ENCODE measurements around the gene MAPK8IP1. TPM values are rescaled to one million over a fixed set of nuclear protein-coding genes. Genes with fewer than 3 reads are reported as not detected.
A peak's percentile ranks its signal among the peaks of the same experiment; 100 is the strongest.

Gene MAPK8IP1
- total RNA-seq, 2 donors from 2014 or later = 0.23 to 0.57 TPM

- H3K9me3 Mint-ChIP-seq = no peaks in the 10 kb centered on the region
- no peaks in the 10 kb centered on the region for H3K36me3 Mint-ChIP-seq
- ATAC-seq (no peak), DNase-seq (ENCODE audit: low spot score in 2 of 2) (no peak)
- peak overlapping the region in 1 of 2 donors; percentile 22 for H3K27ac Mint-ChIP-seq
These were observed 40.5 kb downstream of the MAPK8IP1 start for GRCh38 chr11:45926001-45926401.

DNA sequence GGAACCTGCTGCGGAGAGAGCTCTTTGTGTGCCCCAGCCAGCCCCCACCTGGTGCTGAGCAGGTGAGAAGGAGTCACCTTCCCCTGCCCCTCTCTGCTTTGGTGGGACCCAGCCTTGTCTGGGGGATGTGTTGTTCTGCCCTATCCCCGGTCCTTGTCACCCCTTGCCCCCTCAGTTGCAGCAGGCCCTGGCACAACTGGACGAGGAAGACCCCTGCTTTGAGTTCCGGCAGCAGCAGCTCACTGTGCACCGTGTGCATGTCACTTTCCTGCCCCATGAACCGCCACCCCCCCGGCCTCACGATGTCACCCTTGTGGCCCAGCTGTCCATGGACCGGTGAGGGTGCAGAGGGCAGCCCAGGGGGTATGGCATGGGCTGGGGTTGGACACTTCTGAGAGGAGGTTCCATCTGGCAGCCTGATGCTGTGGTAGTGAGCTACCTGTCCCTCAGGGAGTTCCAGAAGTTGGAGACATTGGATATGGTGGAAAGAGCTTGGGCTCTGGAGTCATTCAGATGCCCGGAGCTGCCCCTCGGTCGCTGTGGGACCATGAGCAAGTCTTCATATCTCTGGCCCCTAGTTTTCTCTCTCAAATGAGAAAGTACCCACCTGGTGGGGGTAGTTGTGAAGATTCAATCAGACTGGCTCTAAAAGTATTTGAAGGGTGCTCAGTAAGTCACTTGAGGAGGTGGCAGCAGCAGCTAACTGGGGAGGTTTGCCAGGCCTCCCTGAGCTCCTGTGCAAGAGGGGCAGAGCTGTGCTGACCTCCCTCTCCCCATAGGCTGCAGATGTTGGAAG is 41.3 kb downstream of the MAPK8IP1 start:
- Mint-ChIP-seq H3K27ac (peak overlapping the region in 1 of 2 donors; percentile 50), H3K9me3 (no peaks in the 10 kb centered on the region), H3K36me3 (no peaks in the 10 kb centered on the region)
- DNase-seq (ENCODE audit: low spot score in 2 of 2) = no peak
- ATAC-seq = no peak

DNA sequence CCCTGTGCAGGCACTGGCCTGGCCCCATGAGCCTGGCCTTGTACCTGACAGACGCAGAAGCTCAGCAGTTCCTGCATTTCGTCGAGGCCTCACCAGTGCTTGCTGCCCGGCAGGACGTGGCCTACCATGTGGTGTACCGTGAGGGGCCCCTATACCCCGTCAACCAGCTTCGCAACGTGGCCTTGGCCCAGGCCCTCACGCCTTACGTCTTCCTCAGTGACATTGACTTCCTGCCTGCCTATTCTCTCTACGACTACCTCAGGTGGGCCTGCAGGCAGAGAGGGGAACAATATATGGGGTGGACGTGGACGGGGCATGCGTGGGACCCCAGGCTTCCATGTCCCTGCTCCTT is 41.9 kb downstream of the MAPK8IP1 start:
- H3K9me3 Mint-ChIP-seq = no peaks in the 10 kb centered on the region
- DNase-seq (ENCODE audit: low spot score in 2 of 2) = no peak
- no peak overlapping the region for H3K27ac Mint-ChIP-seq
- no peaks in the 10 kb centered on the region for H3K36me3 Mint-ChIP-seq
- ATAC-seq = no peak

GRCh38 chr11:45927684-45928413 is 42.4 kb downstream of the MAPK8IP1 start:
- Mint-ChIP-seq H3K27ac (no peak overlapping the region), H3K9me3 (no peaks in the 10 kb centered on the region), H3K36me3 (no peaks in the 10 kb centered on the region)
- DNase-seq (ENCODE audit: low spot score in 2 of 2) (no peak), ATAC-seq (no peak)

DNA sequence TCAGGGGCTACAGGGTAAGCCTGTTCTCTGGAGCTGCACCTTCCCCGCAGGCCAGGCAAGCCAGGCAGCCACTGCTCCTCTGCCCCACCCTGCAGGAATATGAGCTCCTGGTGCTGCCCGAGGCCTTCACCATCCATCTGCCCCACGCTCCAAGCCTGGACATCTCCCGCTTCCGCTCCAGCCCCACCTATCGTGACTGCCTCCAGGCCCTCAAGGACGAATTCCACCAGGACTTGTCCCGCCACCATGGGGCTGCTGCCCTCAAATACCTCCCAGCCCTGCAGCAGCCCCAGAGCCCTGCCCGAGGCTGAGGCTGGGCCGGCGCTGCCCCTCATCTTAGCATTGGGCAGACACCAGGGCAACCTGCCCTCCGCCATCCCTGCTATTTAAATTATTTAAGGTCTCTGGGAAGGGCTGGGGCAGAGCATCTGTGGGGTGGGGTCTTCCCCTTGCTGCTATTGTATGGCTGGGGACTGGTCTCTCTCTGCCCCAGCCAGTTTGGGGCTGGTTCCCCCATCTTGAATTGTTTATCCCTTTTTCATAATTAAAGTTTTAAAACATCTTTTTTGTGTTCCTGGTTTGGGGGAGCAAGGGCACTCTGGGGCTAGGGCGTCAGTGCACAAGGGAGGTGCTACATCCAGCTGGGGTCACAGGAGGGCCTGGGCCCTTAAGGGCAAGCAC is 43.2 kb downstream of the MAPK8IP1 start:
- H3K36me3 Mint-ChIP-seq = no peaks in the 10 kb centered on the region
- no peak for ATAC-seq
- H3K27ac Mint-ChIP-seq = no peak overlapping the region
- no peak for DNase-seq (ENCODE audit: low spot score in 2 of 2)
- no peaks in the 10 kb centered on the region for H3K9me3 Mint-ChIP-seq

DNA sequence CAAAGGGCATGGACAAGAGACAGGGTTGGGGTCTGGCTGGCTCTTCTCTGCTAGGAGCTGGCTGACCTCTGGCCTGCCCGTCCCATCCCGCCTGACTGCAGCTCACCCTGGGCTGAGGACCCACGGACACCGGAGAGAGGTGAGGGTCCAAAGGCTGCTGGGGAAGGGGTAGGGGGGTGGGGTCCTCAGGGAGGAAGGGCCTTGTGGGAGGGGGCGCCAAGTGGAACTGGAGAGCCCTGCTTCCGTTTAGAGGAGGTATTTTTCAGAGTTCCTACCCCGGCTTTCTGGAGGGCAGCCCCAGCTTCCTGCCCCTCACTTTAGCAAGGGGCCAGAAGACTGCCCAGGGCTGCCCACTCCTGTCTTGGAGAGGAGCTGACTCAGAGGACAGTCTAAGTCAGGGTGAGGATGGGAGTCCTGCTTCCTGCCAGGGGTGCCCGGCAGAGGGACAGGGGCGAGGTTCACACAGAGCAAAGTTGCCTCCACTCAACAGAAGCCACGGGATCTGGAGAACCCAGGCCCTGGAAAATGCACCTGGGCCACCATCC is 44.1 kb downstream of the MAPK8IP1 start:
- peak overlapping the region; percentile 81 to 89 for H3K27ac Mint-ChIP-seq
- DNase-seq (ENCODE audit: low spot score in 2 of 2) (no peak), ATAC-seq (peak; percentile 8 to 34)
- H3K36me3 Mint-ChIP-seq = no peaks in the 10 kb centered on the region
- H3K9me3 Mint-ChIP-seq = no peaks in the 10 kb centered on the region

- Mint-ChIP-seq H3K9me3 (no peaks in the 10 kb centered on the region), H3K36me3 (no peaks in the 10 kb centered on the region), H3K27ac (peak overlapping the region; percentile 81 to 89)
- ATAC-seq = peak; percentile 40 to 57
- no peak for DNase-seq (ENCODE audit: low spot score in 2 of 2)
These were observed 44.8 kb downstream of the MAPK8IP1 start for GRCh38 chr11:45930031-45930794.

DNA sequence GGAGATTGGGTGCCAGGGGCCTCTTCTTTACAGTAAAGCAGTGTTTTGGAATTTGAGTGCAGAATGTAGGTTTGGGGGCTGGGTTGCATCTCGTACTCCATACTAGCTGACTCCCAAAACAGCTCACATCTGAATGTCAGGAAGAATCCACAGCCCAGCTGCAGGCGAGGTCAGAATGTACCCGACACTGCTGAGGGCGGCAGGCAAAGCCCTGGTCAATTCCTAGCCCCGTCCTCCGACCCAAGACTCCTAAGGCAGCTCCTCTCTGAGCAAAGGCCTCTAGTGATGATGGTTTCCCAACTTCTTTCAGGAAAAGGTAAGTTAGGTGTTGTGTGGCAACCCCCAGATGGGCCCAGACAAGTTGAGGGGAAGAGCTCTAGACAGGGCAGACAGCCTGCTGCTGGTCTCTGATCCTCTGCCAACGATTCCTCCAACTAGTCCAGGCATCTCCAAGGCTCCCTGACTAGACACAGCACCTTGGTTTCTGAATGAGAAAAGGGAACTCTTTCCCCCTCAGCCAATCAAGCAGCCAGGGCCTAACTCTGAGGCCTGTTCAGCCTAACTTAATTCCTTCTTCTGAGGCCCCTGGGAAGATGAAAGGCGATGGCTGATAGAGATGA is 45.6 kb downstream of the MAPK8IP1 start:
- H3K9me3 Mint-ChIP-seq = no peaks in the 10 kb centered on the region
- no peak for DNase-seq (ENCODE audit: low spot score in 2 of 2)

GRCh38 chr11:45931739-45932138 is 46.3 kb downstream of the MAPK8IP1 start:
- no peak for DNase-seq (ENCODE audit: low spot score in 2 of 2)
- Mint-ChIP-seq H3K9me3 (no peaks in the 10 kb centered on the region), H3K27ac (peak overlapping the region; percentile 81), H3K36me3 (no peaks in the 10 kb centered on the region)
- no peak for ATAC-seq

More for the DNA sequence above, 45.6 kb downstream of the MAPK8IP1 start:
- no peaks in the 10 kb centered on the region for H3K36me3 Mint-ChIP-seq
- ATAC-seq = no peak
- H3K27ac Mint-ChIP-seq = peak overlapping the region; percentile 81

GRCh38 chr11:45932217-45932616 is 46.8 kb downstream of the MAPK8IP1 start:
- DNase-seq (ENCODE audit: low spot score in 2 of 2) (no peak), ATAC-seq (no peak)
- Mint-ChIP-seq H3K9me3 (no peaks in the 10 kb centered on the region), H3K36me3 (no peaks in the 10 kb centered on the region), H3K27ac (peak overlapping the region in 1 of 2 donors; percentile 81)

DNA sequence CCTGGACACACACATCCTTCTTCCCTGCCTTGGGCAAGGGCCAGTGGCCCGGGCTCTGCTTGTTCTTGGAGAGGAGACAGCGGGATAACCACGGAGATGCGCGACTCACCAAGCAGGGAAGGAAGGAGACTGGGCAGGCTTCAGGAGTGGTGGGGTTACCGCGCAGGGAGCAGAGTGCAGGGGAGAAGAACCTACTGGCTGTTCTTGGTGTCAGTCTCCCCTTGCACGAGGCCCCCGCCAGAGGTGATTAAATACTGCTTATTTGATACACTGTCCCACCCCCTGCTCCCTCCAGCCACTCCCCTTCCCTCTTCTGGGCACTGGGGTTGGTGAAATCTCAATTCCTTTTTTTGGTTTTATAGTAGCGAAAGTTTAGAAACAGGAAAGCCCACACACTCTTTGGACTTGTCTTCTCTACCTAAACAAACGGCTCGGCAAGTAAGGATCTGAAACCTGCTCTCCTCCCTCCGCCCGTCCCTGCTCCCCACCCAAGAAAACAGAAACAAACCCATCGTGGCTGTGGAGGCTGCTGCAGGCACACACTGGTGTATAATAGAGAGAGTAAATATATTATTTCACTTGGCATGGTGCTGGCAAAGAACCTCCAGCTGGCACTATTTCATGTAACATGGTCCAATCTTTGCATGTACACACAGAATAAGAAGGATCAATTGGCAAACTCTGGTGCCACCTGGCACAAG is 47.8 kb downstream of the MAPK8IP1 start:
- Mint-ChIP-seq H3K27ac (peak overlapping the region in 1 of 2 donors; percentile 53), H3K9me3 (no peaks in the 10 kb centered on the region), H3K36me3 (no peaks in the 10 kb centered on the region)
- no peak for ATAC-seq
- DNase-seq (ENCODE audit: low spot score in 2 of 2) = no peak

DNA sequence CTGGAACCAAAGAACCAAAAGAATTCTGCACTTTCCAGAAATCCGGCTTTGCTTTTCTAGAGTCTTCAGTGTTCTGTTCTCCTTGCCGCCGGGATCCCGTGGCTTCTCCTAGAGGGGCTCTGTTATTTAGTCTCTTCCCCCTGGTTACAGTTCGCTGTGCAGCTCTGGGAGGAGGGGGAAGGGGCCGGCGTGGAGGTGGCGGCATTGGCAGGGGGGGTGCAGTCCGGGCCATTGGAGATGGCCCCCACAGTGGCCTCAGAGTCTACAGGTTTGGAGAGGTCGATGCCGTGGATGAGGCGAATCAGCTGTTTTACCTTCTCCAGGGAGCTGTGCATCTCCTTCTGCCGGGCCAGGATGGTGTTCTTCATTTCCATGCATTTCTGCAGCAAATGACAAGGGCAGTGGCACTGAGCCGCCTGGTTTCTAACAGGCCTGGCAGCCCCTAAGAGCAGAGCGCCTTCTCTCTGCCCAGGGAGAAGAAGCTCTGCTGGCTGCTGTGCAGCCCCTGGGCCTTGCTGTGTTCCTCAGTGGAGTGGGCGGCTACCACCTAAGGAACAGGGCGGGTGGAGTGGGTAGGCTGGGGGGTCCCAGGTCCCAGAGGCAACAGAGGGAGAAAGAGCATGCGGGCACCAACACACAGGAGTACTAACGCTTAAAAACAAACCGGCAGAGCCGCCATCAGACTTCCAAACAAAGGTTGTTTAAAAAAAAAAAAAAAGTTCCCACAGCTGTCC is 48.6 kb downstream of the MAPK8IP1 start:
- no peaks in the 10 kb centered on the region for H3K9me3 Mint-ChIP-seq
- H3K36me3 Mint-ChIP-seq = no peaks in the 10 kb centered on the region
- DNase-seq (ENCODE audit: low spot score in 2 of 2) (no peak), ATAC-seq (no peak)
- H3K27ac Mint-ChIP-seq = no peak overlapping the region

DNA sequence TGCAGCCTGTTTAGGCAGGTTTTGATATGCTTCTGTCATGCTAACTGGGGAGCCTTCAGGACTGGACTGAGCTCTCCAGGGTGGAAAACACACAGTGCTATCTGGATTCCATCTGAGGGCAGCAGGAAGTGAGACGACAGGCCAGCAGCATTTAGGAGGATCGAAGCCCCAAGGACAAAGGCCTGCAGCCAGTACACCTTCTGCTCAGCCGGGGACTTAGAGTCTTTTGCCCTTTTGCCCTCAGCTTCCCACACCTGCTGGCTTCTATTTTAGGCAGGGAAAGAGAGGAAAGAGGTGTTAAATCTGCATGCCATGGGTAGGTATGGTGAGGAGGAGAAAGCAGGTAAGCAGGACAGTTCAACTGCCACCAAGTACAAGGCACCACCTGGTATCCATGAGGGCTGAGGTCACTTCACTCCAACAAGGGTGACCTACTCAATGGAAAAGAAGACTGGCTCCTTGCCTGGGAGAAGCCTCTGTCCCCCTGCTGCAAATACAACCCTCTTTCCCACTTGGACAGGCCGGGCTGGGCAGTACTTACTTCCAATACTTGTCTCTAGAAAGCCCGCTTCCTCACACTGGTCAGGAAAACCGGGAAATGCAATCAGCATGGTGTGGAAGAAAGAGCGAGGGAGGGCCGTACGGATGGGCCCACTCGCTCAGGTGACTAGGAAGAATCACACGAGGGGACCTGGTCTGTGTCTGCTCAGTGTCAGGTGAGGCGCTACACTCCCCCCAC is 49.3 kb downstream of the MAPK8IP1 start:
- DNase-seq (ENCODE audit: low spot score in 2 of 2) (no peak), ATAC-seq (no peak)
- no peak overlapping the region for H3K27ac Mint-ChIP-seq
- no peaks in the 10 kb centered on the region for H3K9me3 Mint-ChIP-seq
- no peaks in the 10 kb centered on the region for H3K36me3 Mint-ChIP-seq

GRCh38 chr11:45935349-45936064 is 50.1 kb downstream of the MAPK8IP1 start:
- DNase-seq (ENCODE audit: low spot score in 2 of 2) (no peak), ATAC-seq (no peak)
- H3K27ac Mint-ChIP-seq = no peak overlapping the region
- H3K9me3 Mint-ChIP-seq = no peaks in the 10 kb centered on the region
- H3K36me3 Mint-ChIP-seq = no peaks in the 10 kb centered on the region

Measured in activated naive CD4-positive, alpha-beta T cell treated with anti-CD3 and anti-CD28 coated beads, Interleukin-2, amount 50 U/mL, for 72 hours (primary cell).